MG63 (cell line): Measurements from ENCODE around the gene TMEM108. TPM values are rescaled to one million over a fixed set of nuclear protein-coding genes. Genes with fewer than 3 reads are reported as not detected.
"Not testable (repeated sequence)": the region's sequence is repeated elsewhere in the genome, so short reads cannot be mapped to it uniquely, and the experiment has no call there.

Source experiments
- DNase-seq: peaks from one replicate; pipeline ENCODE4 v3.0.0-alpha.2; 2020
- H3K27me3 ChIP-seq: fragments of 250-450 bp; sonication (Bioruptor Pico); 2 replicates; pipeline ENCODE4 v1.5.1; 2020; ENCODE audit warnings: mild to moderate bottlenecking, moderate library complexity
- H3K36me3 ChIP-seq: fragments of 250-450 bp; sonication (Bioruptor Pico); 2 replicates; pipeline ENCODE4 v1.5.1; 2020; ENCODE audit warnings: mild to moderate bottlenecking, moderate library complexity
- H3K4me3 ChIP-seq: fragments of 250-450 bp; sonication (Bioruptor Pico); 2 replicates; pipeline ENCODE4 v1.5.1; 2020; ENCODE audit warnings: mild to moderate bottlenecking, moderate library complexity
- H3K9me3 ChIP-seq: fragments of 250-450 bp; sonication (Bioruptor Pico); 2 replicates; pipeline ENCODE4 v1.5.1; 2020; ENCODE audit warnings: mild to moderate bottlenecking, moderate library complexity
- total RNA-seq: library from RNA; depleted of rRNA; stranded (reverse); fragments of >200 nt; shearing (Covaris generic); gene quantifications from 2 replicates; pipeline ENCODE4 v1.2.3, GENCODE V29; 2014; ENCODE audit warnings: low replicate concordance; rRNA removed

TMEM108 gene
- 0.79 TPM in 1 of 2 replicates, not detected in the other for total RNA-seq

DNA sequence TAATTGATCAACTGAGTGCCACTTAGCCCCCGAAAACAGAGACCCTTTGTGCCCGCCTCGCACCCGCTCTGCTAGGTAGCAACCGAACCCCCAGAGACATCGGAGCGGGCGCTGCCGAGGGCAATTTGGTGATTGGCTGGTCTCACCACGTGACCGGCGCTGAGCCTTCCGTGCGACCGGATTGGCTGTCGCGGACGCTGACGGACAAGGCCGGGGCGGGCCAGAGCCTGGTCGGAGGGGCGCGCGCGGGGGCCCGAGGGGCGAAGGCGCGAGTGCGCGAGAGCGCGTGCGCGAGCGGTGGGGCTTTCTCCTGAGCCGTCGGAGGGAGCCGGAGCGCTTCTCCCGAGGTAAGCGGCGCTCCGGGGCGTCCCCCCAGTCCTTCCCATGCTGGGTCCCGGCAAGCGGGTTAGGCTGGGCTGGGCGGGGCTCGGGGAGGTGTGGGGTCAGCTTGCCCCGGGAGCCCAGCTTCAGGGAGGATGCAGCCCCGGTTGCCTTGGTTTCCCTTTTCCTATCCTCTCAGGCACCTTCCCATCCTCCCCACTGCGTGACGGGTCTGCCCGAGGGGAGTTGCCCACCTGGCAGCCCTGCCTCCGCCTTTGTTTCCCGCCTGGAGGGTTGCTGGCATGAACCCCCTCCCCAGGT, at the start of gene TMEM108:
TSS of gene TMEM108 (plus strand) at position 303 of the 642 bp plus-strand sequence.
- Histone ChIP-seq H3K4me3 (peak within 1 kb of the TSS; percentile 46), H3K9me3 (no peaks in the 10 kb centered on the region), H3K27me3 (peaks cover 56% of the 10 kb centered on the region), H3K36me3 (no peaks in the 10 kb centered on the region)
- DNase-seq: peak; percentile 79

DNA sequence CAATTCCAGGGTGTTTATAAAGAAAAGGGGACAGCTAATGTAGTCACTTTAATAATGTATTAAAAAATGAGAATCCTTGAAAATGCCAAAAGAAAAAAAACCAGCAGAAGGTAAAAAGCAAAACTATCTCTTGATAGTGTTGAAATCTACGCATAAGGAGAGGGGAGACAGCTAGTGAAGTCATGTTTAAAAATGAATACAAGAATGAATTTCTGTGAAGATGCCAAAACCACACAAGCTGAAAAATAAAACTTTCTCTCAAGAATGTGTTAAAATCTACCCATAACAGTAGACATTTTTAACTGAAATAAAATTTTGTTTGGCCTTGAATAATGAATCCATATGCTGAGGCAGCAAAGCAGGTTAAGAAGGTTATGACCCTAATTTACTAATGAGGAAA, 42.2 kb upstream of the TMEM108 start:
- Histone ChIP-seq H3K9me3 (no peaks in the 10 kb centered on the region), H3K36me3 (no peaks in the 10 kb centered on the region), H3K4me3 (no peak overlapping the region), H3K27me3 (peaks cover 8% of the 10 kb centered on the region; the same call in 1 of the 2 replicates)
- no peak for DNase-seq

DNA sequence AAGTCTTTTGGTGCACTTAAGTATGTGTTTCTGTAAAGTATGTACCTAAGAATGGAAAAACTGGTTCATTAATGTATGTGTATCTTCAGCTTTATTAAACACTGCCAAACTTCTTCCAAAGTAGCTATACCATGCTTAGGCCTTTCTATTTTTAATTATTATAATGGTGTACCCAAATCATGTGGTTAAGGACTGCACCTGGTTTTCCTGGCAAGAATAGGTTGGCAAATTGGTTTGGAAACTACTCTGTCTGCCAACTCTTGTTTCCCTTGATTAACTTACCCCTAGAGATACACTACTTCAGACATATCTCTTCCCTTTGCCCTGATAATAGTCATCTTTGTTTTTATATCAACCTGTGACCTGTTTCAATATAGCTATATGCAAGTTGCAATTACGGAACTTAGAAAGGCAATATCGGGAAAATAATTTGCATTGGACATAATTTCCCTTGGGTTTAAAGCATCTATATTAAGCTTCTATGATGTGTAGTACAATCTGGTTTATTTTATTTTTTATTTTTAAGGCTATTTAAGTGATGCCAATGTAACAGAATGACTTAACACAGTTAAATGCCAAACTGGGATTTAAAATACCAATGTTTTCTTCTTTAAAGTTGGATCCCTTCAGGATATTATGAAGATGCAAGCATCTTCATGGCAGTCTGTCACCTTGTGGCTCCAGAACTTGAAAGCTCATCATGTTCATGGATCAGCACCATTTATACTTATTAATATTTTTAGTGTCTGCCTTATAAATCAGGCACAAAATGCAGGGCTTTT, 40.6 kb upstream of the TMEM108 start:
- Histone ChIP-seq H3K4me3 (no peak overlapping the region), H3K36me3 (no peaks in the 10 kb centered on the region), H3K27me3 (peaks cover 8% of the 10 kb centered on the region; the same call in 1 of the 2 replicates), H3K9me3 (no peaks in the 10 kb centered on the region)
- DNase-seq: no peak

DNA sequence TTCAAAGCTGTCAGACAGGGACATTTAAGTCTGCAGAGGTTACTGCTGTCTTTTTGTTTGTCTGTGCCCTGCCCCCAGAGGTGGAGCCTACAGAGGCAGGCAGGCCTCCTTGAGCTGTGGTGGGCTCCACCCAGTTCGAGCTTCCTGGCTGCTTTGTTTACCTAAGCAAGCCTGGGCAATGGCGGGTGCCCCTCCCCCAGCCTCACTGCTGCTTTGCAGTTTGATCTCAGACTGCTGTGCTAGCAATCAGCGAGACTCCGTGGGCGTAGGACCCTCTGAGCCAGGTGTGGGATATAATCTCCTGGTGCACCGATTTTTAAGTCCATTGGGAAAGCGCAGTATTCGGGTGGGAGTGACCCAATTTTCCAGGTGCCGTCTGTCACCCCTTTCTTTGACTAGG, 33.2 kb upstream of the TMEM108 start:
- H3K27me3 ChIP-seq, H3K36me3 ChIP-seq, H3K4me3 ChIP-seq, H3K9me3 ChIP-seq, DNase-seq: not testable (repeated sequence)

DNA sequence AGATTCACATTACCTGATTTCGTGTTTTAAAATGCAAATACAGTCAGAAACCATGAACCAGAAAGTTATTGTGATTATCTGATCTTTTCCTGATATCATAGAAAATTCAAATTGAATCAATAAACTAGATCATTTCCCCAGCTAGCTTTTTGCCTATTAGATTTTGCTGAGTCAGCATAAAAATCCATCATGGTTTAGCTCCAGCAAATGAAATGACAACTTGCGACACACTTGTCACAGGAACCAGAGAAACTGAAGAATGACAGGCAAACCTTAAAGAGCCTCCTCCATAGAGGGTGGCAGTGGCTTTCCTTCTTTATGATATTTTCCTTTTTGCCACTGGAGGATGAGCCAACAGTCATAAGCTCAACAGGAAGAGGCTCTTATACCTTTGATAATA, 30.6 kb upstream of the TMEM108 start:
- Histone ChIP-seq H3K27me3 (no peaks in the 10 kb centered on the region), H3K4me3 (no peak overlapping the region), H3K9me3 (no peaks in the 10 kb centered on the region), H3K36me3 (no peaks in the 10 kb centered on the region)
- no peak for DNase-seq

DNA sequence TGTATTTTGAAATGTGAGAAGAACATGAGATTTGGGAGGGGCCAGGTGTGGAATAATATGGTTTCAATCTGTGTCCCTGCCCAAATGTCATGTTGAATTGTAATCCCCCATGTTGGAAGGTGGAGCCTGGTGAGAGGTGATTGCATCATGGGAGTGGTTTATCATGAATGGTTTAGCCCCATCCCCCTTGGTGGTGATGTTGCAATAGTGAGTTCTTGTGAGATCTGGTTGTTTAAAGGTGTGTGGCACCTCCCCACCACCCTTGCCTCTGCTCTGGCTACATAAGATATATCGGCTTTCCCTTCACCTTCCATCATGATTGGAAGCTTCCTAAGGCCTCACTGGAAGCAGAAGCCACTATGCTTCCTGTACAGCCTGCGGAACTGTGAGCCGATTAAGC, 23.9 kb upstream of the TMEM108 start:
- no peak for DNase-seq
- Histone ChIP-seq H3K27me3 (peaks cover 2% of the 10 kb centered on the region; the same call in 1 of the 2 replicates), H3K4me3 (no peak overlapping the region)

DNA sequence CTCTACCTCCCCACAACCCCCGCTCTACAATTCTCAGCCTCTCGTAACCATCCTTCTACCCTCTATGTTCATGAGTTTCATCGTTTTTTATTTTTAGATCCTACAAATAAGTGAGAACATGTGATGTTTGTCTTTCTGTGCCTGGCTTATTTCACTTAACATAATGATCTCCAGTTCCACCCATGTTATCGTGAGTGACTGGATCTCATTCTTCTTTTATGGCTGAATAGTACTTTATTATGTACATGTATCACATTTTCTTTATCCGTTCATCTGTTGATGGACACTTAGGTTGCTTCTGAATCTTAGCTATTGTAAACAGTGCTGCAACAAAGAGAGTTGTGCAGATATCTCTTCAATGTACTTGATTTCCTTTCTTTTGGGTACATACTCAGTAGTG, 22.6 kb upstream of the TMEM108 start:
- H3K9me3 ChIP-seq, H3K27me3 ChIP-seq, H3K36me3 ChIP-seq, H3K4me3 ChIP-seq, DNase-seq: not testable (repeated sequence)

More for the DNA sequence above, 23.9 kb upstream of the TMEM108 start:
- Histone ChIP-seq H3K9me3 (no peaks in the 10 kb centered on the region), H3K36me3 (no peaks in the 10 kb centered on the region)

DNA sequence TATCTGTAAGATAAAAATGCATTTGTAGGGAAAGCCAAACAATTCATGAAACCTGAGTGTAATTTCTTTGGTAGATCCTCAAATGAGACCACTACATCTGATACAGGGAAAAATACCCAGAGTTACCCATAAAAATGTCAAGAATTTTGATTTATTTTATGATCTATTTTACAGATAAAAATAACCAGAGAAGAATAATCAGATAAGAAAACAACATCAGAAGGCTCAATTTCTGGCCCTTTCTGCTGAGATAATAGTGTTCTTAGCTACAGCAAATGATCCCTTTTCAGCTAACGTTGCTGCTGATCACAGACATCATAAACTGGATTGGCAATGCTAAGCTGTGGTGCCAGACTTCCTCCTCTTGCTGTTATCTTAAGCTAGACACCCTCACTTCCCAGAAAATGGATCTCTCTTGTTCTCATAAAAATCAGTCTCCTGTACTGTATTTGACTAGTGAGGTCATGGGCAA, 21.3 kb upstream of the TMEM108 start:
- Histone ChIP-seq H3K27me3 (peaks cover 5% of the 10 kb centered on the region), H3K9me3 (no peaks in the 10 kb centered on the region), H3K36me3 (no peaks in the 10 kb centered on the region), H3K4me3 (no peak overlapping the region)
- no peak for DNase-seq

DNA sequence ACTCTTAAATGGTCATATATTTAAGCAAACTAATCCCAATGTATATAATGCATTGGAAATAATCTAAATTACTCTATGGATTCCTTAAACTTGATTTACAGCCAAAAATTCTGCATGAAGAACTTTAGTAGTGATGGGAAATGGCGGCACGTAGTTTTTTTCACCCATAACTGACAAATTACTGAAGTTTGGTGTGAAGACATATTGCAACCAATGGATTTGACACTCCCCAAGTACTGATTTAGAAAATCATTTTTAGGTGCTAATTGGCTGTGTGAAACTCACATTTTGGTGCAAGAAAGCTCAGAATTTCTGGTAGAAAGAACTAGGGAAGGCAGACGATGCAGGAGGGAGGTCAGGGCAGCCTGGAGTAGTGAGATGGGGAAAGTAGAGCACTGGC, 19.3 kb upstream of the TMEM108 start:
- peaks cover 11% of the 10 kb centered on the region for H3K27me3 ChIP-seq
- DNase-seq: no peak

DNA sequence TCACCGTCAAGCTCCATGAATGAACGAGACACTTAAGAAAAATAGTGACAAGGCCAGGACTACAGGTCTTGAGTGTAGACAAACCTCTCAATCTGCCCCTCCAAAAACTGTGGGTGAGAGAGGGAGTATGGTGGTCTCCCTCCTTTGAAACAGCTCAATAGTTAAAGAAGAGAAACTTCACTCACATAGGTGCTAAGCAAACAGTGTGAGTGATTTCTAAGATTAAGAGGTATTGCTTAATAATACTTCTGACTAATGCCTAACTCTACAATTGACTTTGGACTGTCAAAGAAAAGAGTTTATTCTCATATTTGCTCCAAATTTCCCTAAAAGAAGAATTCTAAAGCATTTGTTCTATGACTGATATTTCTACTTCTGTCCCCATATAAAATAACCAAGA, 17.0 kb upstream of the TMEM108 start:
- no peaks in the 10 kb centered on the region for H3K9me3 ChIP-seq
- DNase-seq: no peak
- peaks cover 11% of the 10 kb centered on the region for H3K27me3 ChIP-seq
- no peak overlapping the region for H3K4me3 ChIP-seq
- H3K36me3 ChIP-seq: no peaks in the 10 kb centered on the region

More for the DNA sequence above, 19.3 kb upstream of the TMEM108 start:
- Histone ChIP-seq H3K4me3 (no peak overlapping the region), H3K36me3 (no peaks in the 10 kb centered on the region), H3K9me3 (no peaks in the 10 kb centered on the region)

DNA sequence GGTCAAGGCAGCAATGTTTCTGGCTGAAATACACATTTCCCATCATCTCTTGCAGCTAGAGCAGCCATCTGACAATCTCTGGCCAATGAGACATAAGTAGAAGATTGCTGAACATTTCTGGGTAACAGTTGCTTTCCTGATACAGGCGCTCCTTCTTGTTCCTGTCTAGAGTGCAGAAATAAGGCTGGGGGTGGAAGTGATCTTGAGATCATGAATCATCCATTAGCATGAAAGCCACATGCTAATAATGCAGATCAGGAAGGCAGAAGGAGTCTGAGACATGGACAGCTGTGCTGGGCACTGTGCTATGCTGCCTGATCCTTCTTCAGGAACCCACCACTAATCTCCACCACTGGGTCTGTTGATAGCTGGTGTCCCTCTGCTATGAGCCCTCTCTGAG, 14.8 kb upstream of the TMEM108 start:
- no peak for DNase-seq
- H3K9me3 ChIP-seq: no peaks in the 10 kb centered on the region
- no peaks in the 10 kb centered on the region for H3K36me3 ChIP-seq
- no peak overlapping the region for H3K4me3 ChIP-seq
- H3K27me3 ChIP-seq: peaks cover 11% of the 10 kb centered on the region

DNA sequence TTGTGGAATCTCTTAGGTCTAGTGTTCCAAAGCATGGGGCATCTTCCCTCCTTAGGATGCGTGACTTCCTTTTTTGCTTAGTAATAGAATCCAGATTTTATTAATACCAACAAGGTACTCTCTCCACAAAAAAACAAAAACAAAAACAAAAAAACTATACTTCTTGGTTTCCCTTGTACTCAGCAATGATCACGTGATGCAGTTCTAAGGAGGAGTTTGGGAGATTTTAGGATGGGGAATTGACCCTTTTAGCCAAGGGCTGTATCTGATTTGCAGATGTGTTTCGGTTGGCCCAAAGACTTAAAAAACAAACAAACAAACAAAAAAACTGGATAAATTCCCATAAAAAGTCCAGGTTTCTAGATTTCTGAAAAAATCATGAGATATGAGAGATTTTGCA, 12.6 kb upstream of the TMEM108 start:
- Histone ChIP-seq H3K9me3 (no peaks in the 10 kb centered on the region), H3K36me3 (no peaks in the 10 kb centered on the region), H3K27me3 (peaks cover 24% of the 10 kb centered on the region), H3K4me3 (no peak overlapping the region)
- DNase-seq: no peak

DNA sequence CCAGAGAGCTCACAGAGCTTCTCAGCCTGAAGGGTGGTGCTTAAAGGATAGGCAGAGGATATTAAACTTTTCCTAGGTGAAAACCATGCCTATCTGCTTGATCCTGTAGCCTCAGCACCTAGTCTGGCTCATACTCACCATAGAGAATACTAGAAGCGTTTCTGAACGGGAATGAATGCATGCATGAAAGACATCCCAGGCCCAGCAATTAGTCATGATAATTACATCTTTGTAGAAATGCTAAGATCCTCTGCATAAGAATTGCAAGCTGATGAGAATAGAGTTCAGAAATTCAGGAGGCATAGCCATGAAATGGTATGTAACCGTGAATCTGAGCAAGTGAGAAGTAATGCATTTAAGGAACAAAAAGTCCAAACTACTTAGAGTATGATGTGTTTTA, 5.9 kb upstream of the TMEM108 start:
- Histone ChIP-seq H3K36me3 (no peaks in the 10 kb centered on the region), H3K4me3 (no peak overlapping the region), H3K27me3 (peaks cover 48% of the 10 kb centered on the region), H3K9me3 (no peaks in the 10 kb centered on the region)
- no peak for DNase-seq

DNA sequence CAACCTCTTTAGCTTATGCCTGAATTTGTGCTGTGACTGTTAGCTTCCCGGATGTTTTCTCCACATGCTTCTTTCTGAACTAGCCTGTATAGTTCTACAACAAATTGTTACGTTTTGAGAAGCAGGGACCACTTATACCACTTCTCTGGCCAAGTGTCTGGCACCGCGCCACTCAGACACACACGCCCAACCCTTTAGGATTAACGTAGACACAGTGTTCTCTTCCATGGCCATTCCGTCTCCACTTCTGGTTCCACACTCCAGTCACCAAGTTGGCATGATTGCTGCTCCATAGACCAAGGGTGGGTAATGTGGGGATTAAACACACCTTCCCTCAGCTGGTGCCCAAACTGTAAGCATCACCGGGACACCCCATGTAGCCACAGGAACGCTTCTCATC, 755 bp upstream of the TMEM108 start:
- Histone ChIP-seq H3K4me3 (peak overlapping the region; percentile 46), H3K36me3 (no peaks in the 10 kb centered on the region), H3K27me3 (peaks cover 64% of the 10 kb centered on the region), H3K9me3 (no peaks in the 10 kb centered on the region)
- DNase-seq: no peak

DNA sequence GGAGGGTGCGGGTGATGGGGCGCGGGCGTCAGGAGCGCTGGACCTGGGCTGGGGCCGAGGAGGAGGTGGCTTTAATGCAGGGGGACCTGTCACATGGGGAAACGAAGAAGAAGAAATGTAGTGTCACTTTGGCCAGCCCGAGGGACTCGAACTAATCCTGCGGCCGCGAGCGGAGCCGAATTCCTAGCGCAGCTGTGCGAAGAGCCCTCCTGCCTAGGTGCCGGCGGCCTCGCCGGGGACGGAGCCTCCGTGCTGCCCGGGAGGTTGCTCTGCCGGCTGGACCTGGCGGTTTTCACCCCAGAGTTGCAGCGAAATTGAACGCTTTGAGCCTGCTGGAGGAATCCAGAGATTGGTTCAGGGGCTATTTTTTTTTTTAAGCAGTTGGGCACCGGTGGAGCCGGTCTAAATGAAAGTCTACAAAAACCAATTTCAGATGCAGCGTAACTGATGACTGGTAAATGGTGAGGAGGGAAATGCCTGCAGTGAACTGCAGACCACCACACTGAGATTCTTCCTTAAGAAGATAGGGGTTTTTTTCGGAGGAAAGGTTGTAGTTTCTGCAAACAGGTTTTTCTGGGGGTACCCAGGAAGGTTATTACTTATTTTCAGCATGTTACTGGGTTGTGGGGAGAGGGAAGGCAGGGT, 662 bp downstream of the TMEM108 start:
- no peaks in the 10 kb centered on the region for H3K36me3 ChIP-seq
- DNase-seq: peak; percentile 9
- H3K27me3 ChIP-seq: peaks cover 54% of the 10 kb centered on the region
- H3K4me3 ChIP-seq: peak overlapping the region; percentile 46
- H3K9me3 ChIP-seq: no peaks in the 10 kb centered on the region

DNA sequence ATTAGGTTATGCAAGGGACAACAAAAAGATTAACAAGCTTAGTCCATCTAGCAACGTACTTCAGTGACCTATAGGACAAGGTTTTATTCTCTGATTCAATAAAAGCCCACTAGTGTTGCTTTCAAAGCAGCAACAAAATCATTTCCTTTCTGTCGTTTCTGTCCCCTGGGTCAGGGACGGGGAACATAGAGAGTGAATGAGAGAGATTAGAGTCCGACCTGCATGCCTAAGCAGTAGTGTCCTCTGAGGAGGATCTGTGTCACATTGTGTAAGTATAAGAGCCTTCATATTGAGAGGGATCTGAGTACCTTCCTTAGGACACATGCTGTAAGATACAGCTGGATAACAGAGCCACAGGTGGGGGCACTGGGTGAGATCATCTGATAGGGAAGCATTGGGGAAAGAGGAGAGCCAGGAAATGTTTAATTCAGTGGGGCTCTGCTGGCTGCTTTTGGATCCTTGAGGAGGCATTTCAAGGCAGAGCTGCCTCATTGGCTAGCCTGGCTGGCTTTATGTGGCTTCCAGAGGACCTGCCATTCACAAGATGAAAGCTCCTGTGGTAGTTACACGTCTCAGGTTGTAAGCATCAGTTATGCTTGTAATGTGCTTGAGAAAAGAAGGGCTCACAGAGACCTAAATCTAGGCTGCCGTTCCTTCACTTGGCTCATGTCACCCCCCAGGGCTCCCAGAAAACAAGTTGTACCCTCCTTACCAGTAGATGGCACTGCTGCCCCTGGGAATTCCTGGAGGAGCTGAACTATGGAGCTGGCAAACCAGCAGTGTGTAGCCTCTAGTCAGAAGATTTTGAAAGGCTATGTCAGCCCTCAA, 2.7 kb downstream of the TMEM108 start:
- Histone ChIP-seq H3K4me3 (no peak overlapping the region), H3K9me3 (no peaks in the 10 kb centered on the region), H3K36me3 (no peaks in the 10 kb centered on the region), H3K27me3 (peaks cover 49% of the 10 kb centered on the region)
- DNase-seq: peak; percentile 65

DNA sequence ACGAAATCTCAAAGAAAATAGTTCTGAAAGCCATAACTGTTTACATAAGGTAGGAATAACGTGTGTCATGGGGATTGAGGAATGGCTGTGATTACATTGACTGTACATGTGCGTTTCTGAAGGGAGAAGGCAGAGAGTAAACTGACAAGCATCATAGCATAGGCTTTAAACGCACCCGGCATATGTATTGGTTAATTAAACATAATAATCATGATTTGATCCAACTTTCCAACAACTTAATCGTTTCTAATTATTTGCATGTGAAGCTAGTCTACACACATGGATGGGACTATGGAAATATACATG, 3.3 kb downstream of the TMEM108 start:
- DNase-seq: no peak
- no peak overlapping the region for H3K4me3 ChIP-seq
- peaks cover 47% of the 10 kb centered on the region for H3K27me3 ChIP-seq
- H3K9me3 ChIP-seq: no peaks in the 10 kb centered on the region
- H3K36me3 ChIP-seq: no peaks in the 10 kb centered on the region
